Neural progenitor cell (in vitro differentiated cells): ENCODE measurements around the gene PRIMPOL.

Experiments used
- CTCF ChIP-seq: fragments of 200-600 bp; sonication (generic); IDR thresholded peaks from 2 replicates; pipeline ENCODE4 v1.5.1; 2017; ENCODE audit warnings: antibody characterized with exemption, mild to moderate bottlenecking
- EZH2 ChIP-seq: fragments of 200-600 bp; sonication (generic); IDR thresholded peaks from 2 replicates; pipeline ENCODE4 v1.6.1; 2017; ENCODE audit warnings: antibody characterized with exemption, mild to moderate bottlenecking, moderate library complexity
- EZH2phosphoT487 ChIP-seq: fragments of 200-600 bp; sonication (generic); IDR thresholded peaks from 2 replicates; pipeline ENCODE4 v1.6.1; 2017; ENCODE audit warnings: antibody characterized with exemption

DNA sequence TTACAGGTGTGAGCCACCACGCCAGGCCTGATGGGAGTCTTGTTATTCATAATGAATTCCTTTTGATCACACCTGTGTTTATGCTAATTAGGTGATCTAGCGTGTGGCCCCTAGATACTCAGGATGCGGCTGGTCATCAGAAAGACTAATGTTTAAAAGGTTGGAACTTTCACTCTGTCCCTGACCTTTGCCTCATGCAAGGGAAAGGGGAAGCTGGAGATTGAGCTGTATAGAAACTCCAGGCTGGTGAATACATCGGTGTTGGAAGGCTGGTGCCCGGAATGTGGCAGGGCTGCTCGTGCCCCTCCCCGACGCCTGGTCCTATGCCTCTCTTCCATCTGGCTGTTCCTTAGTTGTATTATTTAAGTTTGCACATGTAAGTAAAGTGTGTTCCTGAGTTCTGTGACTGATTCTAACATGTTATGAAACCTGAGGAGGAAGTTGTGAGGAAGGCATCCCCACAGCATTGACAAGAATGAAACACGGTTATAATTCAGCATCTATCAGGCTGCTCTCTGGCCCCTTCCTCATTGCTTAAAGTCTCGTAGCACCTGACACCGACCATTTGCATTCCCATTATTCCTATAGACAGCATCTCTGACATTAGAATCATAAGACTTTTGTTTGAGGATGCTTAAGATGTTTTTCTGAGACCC lies 29.2 kb upstream of the PRIMPOL start:
- TF ChIP-seq CTCF (no peak), EZH2phosphoT487 (no peak), EZH2 (no peak)
